Measurements from ENCODE around the gene INSYN1.

Gene INSYN1

GRCh38 chr15:73784291-73784690 is 31.1 kb upstream of the INSYN1 start:
- FAIRE-seq (no peak), DNase-seq (ENCODE audit: insufficient read length, low spot score) (no peak)
- no peak for TF ChIP-seq CTCF (IDR thresholded peaks at IDR 0.05; ENCODE audit: insufficient read depth, missing control alignments)

GRCh38 chr15:73782344-73782959 is 29.3 kb upstream of the INSYN1 start:
- DNase-seq (ENCODE audit: insufficient read length, low spot score) = no peak

GRCh38 chr15:73781038-73781925 is 28.1 kb upstream of the INSYN1 start:
- FAIRE-seq (no peak), DNase-seq (ENCODE audit: insufficient read length, low spot score) (no peak)
- TF ChIP-seq CTCF (IDR thresholded peaks at IDR 0.05; ENCODE audit: insufficient read depth, missing control alignments) = peak; percentile 14

More at GRCh38 chr15:73782344-73782959, 29.3 kb upstream of the INSYN1 start:
- no peak for FAIRE-seq
- TF ChIP-seq CTCF (IDR thresholded peaks at IDR 0.05; ENCODE audit: insufficient read depth, missing control alignments) = no peak

GRCh38 chr15:73779974-73780373 is 26.8 kb upstream of the INSYN1 start:
- TF ChIP-seq CTCF (IDR thresholded peaks at IDR 0.05; ENCODE audit: insufficient read depth, missing control alignments) = no peak
- no peak for DNase-seq (ENCODE audit: insufficient read length, low spot score)
- FAIRE-seq = no peak

- no peak for FAIRE-seq
- no peak for TF ChIP-seq CTCF (IDR thresholded peaks at IDR 0.05; ENCODE audit: insufficient read depth, missing control alignments)
These were observed 24.6 kb upstream of the INSYN1 start for GRCh38 chr15:73777741-73778140.

GRCh38 chr15:73773428-73773827 is 20.3 kb upstream of the INSYN1 start:
- DNase-seq (ENCODE audit: insufficient read length, low spot score) (no peak), FAIRE-seq (no peak)
- no peak for TF ChIP-seq CTCF (IDR thresholded peaks at IDR 0.05; ENCODE audit: insufficient read depth, missing control alignments)

More at GRCh38 chr15:73777741-73778140, 24.6 kb upstream of the INSYN1 start:
- no peak for DNase-seq (ENCODE audit: insufficient read length, low spot score)
